ENCODE data around the gene CALN1.

GRCh38 chr7:72326365-72326764, 85.8 kb downstream of the CALN1 start:
- no peak for TF ChIP-seq CTCF (IDR thresholded peaks at IDR 0.05)
- no peak for TF ChIP-seq POLR2A (IDR thresholded peaks at IDR 0.05)
